A673 (cell line): ENCODE measurements around the gene RIMS1. TPM values are rescaled to one million over a fixed set of nuclear protein-coding genes. Genes with fewer than 3 reads are reported as not detected.

Source experiments
- BruUV-seq: library from RNA; stranded (reverse); fragments of 400-500 nt; replicated peaks from 2 replicates; lab custom pipeline; 2021; lab: Mats Ljungman, UMichigan
- CTCF ChIA-PET: fragments of 300-600 bp; sonication (Branson Sonifier 250); formaldehyde crosslinking; loops from one replicate; lab custom pipeline; 2022; ENCODE audit warnings: antibody characterized with exemption; lab: Charles Lee
- POLR2A ChIA-PET: fragments of 300-600 bp; sonication (Branson Sonifier 250); formaldehyde crosslinking; loops from one replicate; lab custom pipeline; 2022; ENCODE audit warnings: antibody characterized with exemption; ENCODE audit not compliant: low non-redundant PET; lab: Charles Lee
- DNase-seq: peaks from one replicate; pipeline ENCODE4 v3.0.0-alpha.2; 2015; ENCODE audit warnings: low spot score
- H3K27ac ChIP-seq: fragments of 200-600 bp; sonication (generic); 2 replicates; pipeline ENCODE4 v1.5.1; 2016; ENCODE audit warnings: mixed run types, low read depth, mild to moderate bottlenecking, mixed read lengths, antibody characterized with exemption, low read length; ENCODE audit not compliant: poor library complexity, severe bottlenecking
- H3K27me3 ChIP-seq: fragments of 200-600 bp; sonication (generic); replicated peaks from 2 replicates; pipeline ENCODE4 v1.6.1; 2017; ENCODE audit warnings: mixed run types, low read depth, mild to moderate bottlenecking, mixed read lengths, antibody characterized with exemption, low read length; ENCODE audit not compliant: insufficient read depth, poor library complexity
- H3K36me3 ChIP-seq: fragments of 200-600 bp; sonication (generic); 2 replicates; pipeline ENCODE4 v1.6.1; 2016; ENCODE audit warnings: mixed run types, mild to moderate bottlenecking, mixed read lengths, antibody characterized with exemption, low read length; ENCODE audit not compliant: insufficient read depth, poor library complexity, severe bottlenecking
- H3K4me1 ChIP-seq: fragments of 200-600 bp; sonication (generic); 2 replicates; pipeline ENCODE4 v1.6.1; 2017; ENCODE audit warnings: mixed run types, mild to moderate bottlenecking, mixed read lengths, antibody characterized with exemption, low read length; ENCODE audit not compliant: insufficient read depth, poor library complexity, severe bottlenecking
- H3K4me3 ChIP-seq: fragments of 200-600 bp; sonication (generic); 2 replicates; pipeline ENCODE4 v1.5.1; 2016; ENCODE audit warnings: low read depth, mixed run types, mild to moderate bottlenecking, mixed read lengths, low read length; ENCODE audit not compliant: poor library complexity, severe bottlenecking
- H3K9me3 ChIP-seq: fragments of 200-600 bp; sonication (generic); 2 replicates; pipeline ENCODE4 v1.6.1; 2016; ENCODE audit warnings: mixed run types, low read depth, mild to moderate bottlenecking, mixed read lengths, antibody characterized with exemption, low read length; ENCODE audit not compliant: poor library complexity, severe bottlenecking
- CTCF ChIP-seq: fragments of 300-800, 200-600 bp; sonication (generic); conservative IDR thresholded peaks from 2 replicates; pipeline ENCODE4 v1.5.1; 2017; ENCODE audit warnings: low read depth, mild to moderate bottlenecking, antibody characterized with exemption, low read length, moderate library complexity, mixed read lengths
- EZH2 ChIP-seq: fragments of 200-600 bp; sonication (generic); IDR thresholded peaks from 2 replicates; pipeline ENCODE4 v1.6.1; 2017; ENCODE audit warnings: borderline replicate concordance, low read depth, mild to moderate bottlenecking, mixed read lengths, antibody characterized with exemption, low read length; ENCODE audit not compliant: poor library complexity, severe bottlenecking
- intact Hi-C: fragments of 100-400 bp; cut with micrococcal nuclease; formaldehyde crosslinking; loops from one replicate; pipeline ENCODE4 v1.10.0; 2022; ENCODE audit not compliant: unreplicated experiment
- total RNA-seq: library from RNA; stranded (reverse); gene quantifications from 2 replicates; pipeline ENCODE4 v1.2.3, GENCODE V29; 2021

RIMS1 gene
- total RNA-seq, 1 experiment from 2014 or later, result 1.3 TPM

GRCh38 chr6:72406517-72406916, 520.2 kb downstream of the RIMS1 start:
- Histone ChIP-seq H3K9me3 (no peaks in the 10 kb centered on the region), H3K36me3 (no peaks in the 10 kb centered on the region), H3K4me1 (no peaks in the 10 kb centered on the region), H3K27ac (no peak overlapping the region), H3K27me3 (no peaks in the 10 kb centered on the region), H3K4me3 (no peak overlapping the region)
- ChIA-PET POLR2A (no interaction called here), CTCF (no interaction called here)
- intact Hi-C loops, result no loop called here
- no peak for DNase-seq
- TF ChIP-seq CTCF, result no peak
- no peak for TF ChIP-seq EZH2
- BruUV-seq, result no TSS peak

GRCh38 chr6:72410769-72411168, 524.4 kb downstream of the RIMS1 start:
- ChIA-PET CTCF (interaction anchor here (0.8 kb wide), 1 partner anchor 170 kb away, joined by 3 read pairs; no protein-coding TSS in a partner anchor), POLR2A (no interaction called here)
- Histone ChIP-seq H3K27me3 (no peaks in the 10 kb centered on the region), H3K4me1 (no peaks in the 10 kb centered on the region), H3K9me3 (no peaks in the 10 kb centered on the region), H3K4me3 (no peak overlapping the region), H3K27ac (no peak overlapping the region), H3K36me3 (no peaks in the 10 kb centered on the region)
- no TSS peak for BruUV-seq
- intact Hi-C loops, result loop anchor here (5.0 kb wide), 4 partner anchors 172 to 917 kb away; no protein-coding TSS in a partner anchor
- TF ChIP-seq CTCF (no peak), EZH2 (no peak)
- no peak for DNase-seq

- no peaks in the 10 kb centered on the region for H3K27me3 ChIP-seq
- H3K4me1 ChIP-seq, result no peaks in the 10 kb centered on the region
- BruUV-seq, result no TSS peak
- peak; percentile 85 for DNase-seq
- H3K4me3 ChIP-seq, result no peak overlapping the region
- TF ChIP-seq CTCF, result peak; percentile 100
- TF ChIP-seq EZH2, result no peak
- H3K9me3 ChIP-seq, result no peaks in the 10 kb centered on the region
- POLR2A ChIA-PET, result no interaction called here
- no peaks in the 10 kb centered on the region for H3K36me3 ChIP-seq
- CTCF ChIA-PET, result interaction anchor here (1.0 to 1.3 kb wide), 3 partner anchors 9 to 718 kb away, joined by 4 to 16 read pairs (median 5); no protein-coding TSS in a partner anchor
- H3K27ac ChIP-seq, result no peak overlapping the region
- intact Hi-C loops, result loop anchor here (1.0 to 5.0 kb wide), 5 partner anchors 170 to 915 kb away; no protein-coding TSS in a partner anchor
Observed at GRCh38 chr6:72411872-72412708, 525.7 kb downstream of the RIMS1 start.
